Caki2 (cell line): ENCODE results near the gene GTF2IRD1. TPM values are rescaled to one million over a fixed set of nuclear protein-coding genes. Genes with fewer than 3 reads are reported as not detected.
"Not testable (repeated sequence)": the region's sequence is repeated elsewhere in the genome, so short reads cannot be mapped to it uniquely, and the experiment has no call there.

Source experiments
- DNase-seq: peaks from one replicate; pipeline ENCODE4 v3.0.0-alpha.2; 2015; ENCODE audit warnings: low read depth
- in situ Hi-C: cut with HindIII; loops from 2 replicates; pipeline ENCODE4 v1.10.0; 2016; ENCODE audit warnings: low sequenced_read_pairs, low pct_unique_long_range_greater_than_20kb, mixed read lengths
- total RNA-seq: library from RNA; depleted of rRNA; stranded (reverse); fragments of >200 nt; shearing (Covaris generic); gene quantifications from 2 replicates; pipeline ENCODE4 v1.2.3, GENCODE V29; 2014; ENCODE audit warnings: low replicate concordance; rRNA removed

GTF2IRD1 gene, protein sequence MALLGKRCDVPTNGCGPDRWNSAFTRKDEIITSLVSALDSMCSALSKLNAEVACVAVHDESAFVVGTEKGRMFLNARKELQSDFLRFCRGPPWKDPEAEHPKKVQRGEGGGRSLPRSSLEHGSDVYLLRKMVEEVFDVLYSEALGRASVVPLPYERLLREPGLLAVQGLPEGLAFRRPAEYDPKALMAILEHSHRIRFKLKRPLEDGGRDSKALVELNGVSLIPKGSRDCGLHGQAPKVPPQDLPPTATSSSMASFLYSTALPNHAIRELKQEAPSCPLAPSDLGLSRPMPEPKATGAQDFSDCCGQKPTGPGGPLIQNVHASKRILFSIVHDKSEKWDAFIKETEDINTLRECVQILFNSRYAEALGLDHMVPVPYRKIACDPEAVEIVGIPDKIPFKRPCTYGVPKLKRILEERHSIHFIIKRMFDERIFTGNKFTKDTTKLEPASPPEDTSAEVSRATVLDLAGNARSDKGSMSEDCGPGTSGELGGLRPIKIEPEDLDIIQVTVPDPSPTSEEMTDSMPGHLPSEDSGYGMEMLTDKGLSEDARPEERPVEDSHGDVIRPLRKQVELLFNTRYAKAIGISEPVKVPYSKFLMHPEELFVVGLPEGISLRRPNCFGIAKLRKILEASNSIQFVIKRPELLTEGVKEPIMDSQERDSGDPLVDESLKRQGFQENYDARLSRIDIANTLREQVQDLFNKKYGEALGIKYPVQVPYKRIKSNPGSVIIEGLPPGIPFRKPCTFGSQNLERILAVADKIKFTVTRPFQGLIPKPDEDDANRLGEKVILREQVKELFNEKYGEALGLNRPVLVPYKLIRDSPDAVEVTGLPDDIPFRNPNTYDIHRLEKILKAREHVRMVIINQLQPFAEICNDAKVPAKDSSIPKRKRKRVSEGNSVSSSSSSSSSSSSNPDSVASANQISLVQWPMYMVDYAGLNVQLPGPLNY
- total RNA-seq = 25.1 and 33.4 TPM in 2 replicates

DNA sequence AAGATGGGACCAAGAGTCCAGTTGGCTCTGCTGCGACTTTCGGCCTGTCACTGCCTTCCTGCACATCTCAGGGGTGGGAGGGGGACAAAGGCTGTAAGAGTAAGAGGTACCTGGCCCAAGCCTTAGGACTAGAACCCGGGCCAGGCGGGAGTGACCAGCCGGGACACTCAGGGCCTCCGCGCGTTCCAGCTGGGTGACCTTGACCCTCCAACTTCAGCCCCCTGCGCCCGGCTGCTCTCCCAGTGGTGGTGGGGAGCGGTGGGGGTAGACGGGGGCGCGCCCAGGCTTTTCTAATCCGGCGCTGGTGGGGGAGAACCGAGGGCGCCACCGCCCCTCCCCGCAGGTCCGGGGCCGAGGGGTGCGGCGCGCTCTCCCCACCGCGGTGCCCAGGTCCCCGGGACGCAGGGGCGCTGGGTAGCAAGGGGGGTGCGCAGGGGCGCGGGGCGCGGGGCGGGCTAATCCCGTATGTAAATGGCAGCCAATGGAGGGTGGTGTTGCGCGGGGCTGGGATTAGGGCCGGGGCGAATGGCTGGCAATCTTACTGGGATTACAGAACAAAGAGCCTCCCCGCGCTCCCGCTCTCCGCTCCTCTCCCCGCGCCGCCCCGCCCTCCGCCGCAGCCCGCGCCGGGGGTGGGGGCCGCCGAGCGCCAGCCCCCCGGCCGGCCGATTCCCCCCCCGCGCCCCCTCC is at the start of gene GTF2IRD1:
TSS of gene GTF2IRD1 (plus strand) at position 585 of the 690 bp plus-strand sequence. CDS start 54,175 bp downstream, outside the sequence.
- peak; percentile 37 for DNase-seq
- in situ Hi-C loops = no loop called here

DNA sequence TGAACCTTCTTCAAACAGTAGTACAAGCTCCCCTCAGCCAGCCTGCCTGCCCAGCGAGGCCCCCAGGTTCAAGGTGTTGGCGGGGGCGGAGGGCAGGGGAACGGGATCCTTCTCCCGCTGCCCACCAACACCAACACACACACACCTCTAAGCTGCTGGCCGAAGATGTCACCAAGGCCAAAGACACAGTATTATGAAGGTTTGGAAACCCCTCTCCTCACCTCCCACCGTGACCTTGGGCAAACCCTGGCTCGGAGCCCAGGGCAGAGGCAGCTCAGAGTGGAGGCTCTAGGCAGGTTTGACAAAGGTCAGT is 49.4 kb upstream of the GTF2IRD1 start:
- in situ Hi-C loops = no loop called here
- DNase-seq = no peak

DNA sequence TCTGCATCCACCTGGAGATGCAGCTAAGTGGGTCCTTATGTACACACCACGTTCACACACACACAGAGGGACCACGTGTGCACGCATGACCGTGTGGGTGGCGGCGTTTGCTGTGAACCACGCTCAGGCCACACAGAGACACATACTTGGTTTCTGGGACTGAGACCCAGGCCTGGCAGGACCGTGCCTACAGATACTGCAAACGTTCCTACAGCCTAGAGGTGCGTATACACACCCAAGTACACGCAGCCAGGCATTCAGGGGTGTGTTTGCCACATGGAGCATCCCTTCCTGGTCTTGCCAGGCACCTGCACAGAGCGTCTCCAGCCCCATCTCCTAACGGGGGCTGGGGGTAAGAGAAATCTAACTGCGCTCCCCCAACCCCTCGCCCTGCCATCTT is 49.0 kb upstream of the GTF2IRD1 start:
- in situ Hi-C loops = no loop called here
- no peak for DNase-seq

DNA sequence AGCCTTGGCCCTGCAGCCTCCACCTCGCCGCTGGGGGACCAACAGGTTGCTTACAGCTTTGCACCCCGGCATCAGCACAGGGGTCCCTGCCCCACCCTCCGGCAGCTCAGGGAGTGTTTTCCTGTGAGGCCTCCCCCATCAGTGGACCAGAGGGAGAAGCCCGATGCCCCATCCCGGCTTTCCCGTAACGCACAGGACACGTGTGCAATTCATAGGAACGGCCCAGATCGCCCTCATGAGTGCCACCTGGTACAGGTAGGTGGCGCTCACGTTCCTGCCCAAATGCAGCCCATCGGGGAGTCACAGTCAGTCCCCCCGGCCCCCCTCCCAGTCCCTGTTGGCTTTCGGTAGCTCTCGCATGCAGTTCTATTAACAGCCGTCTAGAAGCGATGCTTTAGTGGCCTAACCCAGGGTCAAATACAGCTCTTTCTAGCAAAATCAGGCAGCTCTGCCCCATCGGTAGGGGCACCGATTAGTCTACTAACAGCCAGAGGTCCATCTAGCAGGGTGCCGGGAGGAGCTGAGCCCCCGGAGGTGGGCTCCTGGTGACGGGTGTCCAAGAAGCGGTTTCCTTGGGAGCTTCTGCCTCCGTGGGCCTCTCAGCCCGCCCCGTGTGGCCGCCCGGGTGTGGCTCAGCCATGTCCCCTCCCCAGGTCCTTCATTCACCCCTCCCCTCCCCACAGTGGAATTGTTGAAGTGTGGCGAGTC is 48.4 kb upstream of the GTF2IRD1 start:
- in situ Hi-C loops = no loop called here
- DNase-seq = no peak

DNA sequence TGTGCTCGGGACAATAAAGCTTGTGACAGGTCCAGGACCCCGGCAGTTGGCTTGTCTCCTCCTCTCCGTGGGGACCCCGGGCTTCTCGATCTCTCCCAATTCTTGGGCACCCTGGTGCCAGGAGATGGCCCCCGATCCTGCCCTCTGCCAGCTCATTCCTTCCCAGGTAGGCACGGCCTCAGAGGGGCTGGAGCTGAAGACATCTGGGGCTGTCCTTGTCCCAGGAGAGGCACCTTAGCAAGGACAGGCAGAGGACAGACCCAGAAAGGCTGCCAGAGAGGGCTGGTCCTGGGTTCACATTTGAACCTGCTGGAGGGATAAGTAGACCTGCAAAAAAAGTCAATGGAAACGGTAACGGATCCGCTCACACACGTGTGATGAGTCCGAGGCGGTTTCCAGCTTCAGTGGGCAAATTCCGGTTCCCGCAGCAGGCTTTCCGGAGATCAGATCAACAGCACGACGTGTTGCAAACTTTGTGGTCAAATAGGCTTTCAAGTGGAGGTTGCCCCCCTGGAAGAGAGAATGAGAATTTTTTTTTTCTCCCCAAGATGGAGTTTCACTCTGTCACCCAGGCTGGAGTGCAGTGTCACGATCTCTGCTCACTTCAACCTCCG is 47.7 kb upstream of the GTF2IRD1 start:
- no peak for DNase-seq
- in situ Hi-C loops = no loop called here

DNA sequence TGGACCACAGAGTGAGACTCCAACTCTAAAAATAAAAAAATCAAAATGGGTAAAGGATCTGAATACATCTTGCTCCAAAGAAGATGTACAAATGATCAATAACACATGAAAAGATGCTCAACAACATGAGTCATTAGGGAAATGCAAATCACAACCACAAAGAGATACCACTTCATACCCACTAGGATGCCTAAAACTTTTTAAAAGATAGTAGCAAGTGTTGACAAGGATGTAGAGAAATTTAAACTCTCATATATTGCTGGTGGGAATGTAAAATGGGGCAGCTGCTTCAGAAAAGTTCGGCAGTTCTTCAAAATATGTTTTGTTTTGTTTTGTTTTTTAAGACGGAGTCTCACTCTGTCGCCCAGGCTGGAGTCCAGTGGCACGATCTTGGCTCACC is 45.7 kb upstream of the GTF2IRD1 start:
- no peak for DNase-seq
- in situ Hi-C loops = no loop called here

DNA sequence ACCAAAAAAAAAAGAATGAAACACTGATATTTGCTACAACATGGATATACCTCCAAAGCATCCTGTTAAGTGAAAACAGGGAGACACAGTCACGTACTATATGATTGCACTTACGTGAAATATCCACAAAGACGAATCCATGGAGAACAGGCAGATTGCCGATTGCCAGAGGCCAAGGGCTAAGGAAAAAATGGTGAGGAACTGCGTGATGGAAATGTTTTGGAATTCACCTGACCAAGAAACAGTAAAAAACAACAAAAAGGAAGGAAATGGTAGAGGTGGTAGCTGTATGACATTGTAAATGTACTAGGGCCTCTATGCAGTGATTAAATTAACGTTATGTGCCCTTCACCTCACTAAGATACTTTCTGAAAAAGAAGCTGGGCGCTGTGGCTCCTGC is 44.1 kb upstream of the GTF2IRD1 start:
- no peak for DNase-seq
- in situ Hi-C loops = no loop called here

DNA sequence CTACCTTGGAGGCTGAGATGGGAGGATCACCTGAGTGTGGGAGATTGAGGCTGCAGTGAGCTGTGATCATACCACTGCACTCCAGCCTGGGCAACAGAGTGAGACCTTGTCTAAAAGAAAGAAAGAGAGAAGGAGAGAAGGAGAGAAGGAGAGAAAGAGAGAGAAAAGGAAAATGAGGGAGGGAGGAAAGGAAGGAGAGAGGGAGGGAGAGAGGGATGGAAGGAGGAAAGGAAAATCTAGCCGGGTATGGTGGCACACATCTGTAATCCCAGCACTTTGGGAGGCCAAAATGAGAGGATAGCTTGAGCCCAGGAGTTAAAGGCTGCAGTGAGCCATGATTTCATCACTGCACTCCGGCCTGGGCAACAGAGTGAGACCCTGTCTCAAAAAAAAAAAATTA is 42.9 kb upstream of the GTF2IRD1 start:
- in situ Hi-C loops = no loop called here

DNA sequence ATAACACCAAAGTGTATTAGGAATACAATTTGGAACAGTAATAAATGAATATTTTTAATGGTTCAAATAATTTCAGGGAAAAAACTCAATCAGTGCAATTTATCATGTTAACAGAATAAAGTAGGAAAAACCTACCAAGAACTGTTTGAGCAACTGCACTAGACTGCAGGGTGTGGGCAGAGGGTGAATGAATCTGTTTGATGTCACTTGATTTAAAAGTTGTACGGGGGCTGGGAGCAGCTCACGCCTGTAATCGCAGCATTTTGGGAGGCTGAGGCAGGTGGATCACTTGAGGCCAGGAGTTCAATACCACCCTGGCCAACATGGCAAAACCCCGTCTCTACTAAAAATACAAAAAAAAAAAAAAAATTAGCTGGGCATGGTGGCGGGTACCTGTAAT is 42.1 kb upstream of the GTF2IRD1 start:
- in situ Hi-C loops, DNase-seq: not testable (repeated sequence)

More for the DNA sequence above, 42.9 kb upstream of the GTF2IRD1 start:
- DNase-seq = no peak

DNA sequence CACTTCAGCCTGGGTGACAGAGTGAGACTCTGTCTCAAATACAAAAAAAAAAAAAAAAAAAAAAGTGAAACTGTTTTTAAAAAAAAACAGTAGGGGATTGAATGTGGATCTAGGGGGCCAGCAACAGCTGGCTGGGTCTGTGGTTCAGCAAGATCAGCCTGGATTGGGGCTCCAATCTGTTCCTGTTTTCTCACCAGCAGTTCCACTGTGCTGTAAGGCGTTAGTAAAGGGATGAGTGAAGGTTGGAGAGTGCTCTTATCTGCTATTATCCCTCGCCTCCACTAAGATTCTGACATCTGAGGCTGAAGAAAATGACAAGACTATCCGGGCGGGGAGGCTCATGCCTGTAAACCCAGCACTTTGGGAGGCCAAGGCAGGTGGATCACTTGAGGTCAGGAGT is 41.6 kb upstream of the GTF2IRD1 start:
- in situ Hi-C loops = no loop called here
- no peak for DNase-seq

DNA sequence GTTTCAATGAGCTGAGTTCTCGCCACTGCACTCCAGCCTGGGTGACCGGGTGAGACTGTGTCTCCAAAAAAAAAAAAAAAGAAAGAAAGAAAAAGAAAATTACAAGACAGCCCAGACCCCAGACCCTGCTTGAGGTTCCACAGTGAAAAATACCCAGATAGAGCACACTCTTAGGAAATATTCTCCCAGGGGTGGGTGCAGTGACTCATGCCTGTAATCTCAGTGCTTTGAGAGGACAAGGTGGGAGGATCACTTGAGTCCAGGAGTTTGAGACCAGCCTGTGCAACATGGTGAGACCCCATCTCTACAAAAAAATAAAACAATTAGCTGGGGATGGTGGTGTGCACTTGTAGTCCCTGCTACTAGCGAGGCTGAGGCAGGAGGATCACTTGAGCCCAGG is 41.1 kb upstream of the GTF2IRD1 start:
- in situ Hi-C loops = no loop called here
- no peak for DNase-seq

DNA sequence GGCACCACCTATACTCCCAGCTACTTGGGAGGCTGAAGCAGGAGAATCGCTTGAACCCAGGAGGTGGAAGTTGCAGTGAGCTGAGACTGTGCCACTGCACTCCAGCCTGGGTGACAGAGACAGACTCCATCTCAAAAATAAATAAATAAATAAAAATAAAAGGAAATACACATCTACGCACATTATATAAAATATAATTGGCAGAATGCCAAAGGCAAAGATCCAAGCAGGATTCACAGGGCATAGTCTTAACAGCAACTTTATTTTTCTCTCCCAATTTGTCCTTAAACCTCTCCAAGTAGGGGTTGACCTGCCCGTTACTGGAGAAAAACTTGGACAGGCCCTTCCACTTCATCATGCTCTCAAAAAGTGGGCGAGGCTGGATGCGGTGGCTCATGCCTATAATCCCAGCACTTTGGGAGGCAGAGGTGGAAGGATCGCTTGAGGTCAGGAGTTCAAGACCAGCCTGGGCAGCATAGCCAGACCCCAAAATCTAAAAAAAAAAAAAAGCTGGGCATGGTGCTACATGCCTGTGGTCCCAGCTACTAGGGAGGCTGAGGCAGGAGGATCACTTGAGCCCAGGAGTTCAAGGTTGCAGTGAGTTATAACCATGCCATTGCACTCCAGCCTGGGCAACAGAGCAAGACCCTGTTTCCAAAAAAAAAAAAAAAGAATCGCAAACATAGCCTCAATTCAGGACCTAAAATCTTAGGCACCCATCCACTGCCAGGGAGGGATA is 38.9 kb upstream of the GTF2IRD1 start:
- in situ Hi-C loops = not testable (repeated sequence)

DNA sequence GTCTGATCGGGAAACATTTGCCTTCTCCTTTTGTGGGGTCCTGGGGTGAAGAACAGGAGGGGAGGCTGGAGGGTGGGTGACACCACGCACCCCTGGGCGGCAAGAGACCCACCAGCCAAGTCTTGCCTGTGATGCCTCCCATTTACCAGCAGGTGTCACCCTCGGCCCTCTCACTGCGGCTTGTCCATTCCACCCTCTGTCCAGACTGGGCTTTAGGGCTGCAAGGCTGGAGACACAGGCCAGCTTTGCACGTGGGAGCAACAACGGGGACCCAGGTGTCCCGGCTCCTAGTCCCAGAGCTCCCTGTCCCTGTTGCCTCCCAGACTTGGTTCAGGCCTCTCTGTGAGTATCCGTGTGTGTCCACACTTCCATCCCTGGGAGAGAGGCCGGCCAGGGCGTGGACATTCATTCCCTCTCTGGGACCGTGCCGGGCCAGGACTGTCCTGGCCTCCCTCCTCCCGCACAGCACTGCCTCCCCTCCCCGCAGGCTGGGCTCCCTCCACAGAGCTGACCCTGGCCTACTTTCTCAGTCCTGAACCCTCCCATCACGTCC is 36.2 kb upstream of the GTF2IRD1 start:
- in situ Hi-C loops = no loop called here
- DNase-seq = peak; percentile 60

More for the DNA sequence above, 38.9 kb upstream of the GTF2IRD1 start:
- not testable (repeated sequence) for DNase-seq

DNA sequence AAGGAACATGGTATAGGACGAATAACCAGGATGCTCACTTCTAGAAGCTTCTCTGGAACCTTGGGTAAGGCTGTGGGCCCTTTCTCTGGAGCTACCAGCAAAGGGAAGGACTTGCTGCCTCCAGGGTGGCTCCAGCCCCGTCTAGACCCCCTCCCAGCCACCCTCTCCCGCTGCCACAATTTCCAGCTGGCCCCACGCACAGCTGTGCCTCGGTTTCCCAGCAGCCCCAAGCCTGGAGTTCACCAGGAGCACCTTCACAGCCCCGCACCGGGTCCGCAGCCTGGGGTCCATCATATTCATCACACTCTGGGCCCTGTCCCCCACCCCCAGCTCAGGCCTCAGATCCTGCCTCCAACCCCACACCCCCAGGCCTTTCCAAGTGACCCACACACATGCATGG is 35.6 kb upstream of the GTF2IRD1 start:
- in situ Hi-C loops = no loop called here
- no peak for DNase-seq

DNA sequence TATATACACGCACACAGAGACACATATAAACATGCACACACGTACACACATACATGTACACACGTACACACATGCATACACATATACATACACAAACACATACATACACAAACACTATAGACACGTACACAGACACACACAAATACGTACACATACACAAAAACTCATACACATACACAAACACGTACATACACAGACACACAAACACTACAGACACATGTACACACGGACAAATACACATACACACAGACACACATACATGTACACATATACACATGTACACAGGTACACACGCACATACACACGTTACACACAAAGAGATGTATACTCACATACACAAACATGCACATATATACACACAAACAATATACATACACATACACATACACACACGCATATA is 35.2 kb upstream of the GTF2IRD1 start:
- DNase-seq = no peak
- in situ Hi-C loops = no loop called here

DNA sequence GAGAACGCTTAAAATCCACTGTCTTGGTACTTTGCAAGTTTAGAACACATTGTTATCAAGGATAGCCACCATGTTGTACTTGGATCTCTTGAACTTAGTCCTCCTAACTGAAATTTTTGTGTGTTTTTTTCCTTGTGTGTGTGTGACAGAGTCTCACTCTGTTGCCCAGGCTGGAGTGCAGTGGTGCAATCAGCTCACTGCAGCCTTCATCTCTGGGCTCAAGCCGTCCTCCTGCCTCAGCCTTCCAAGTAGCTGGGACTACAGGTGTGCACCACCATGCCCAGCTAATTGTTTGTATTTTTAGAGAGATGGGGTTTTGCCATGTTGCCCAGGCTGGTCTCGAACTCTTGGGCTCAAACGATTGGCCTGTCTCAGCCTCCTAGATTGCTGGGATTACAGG is 34.5 kb upstream of the GTF2IRD1 start:
- in situ Hi-C loops, DNase-seq: not testable (repeated sequence)

DNA sequence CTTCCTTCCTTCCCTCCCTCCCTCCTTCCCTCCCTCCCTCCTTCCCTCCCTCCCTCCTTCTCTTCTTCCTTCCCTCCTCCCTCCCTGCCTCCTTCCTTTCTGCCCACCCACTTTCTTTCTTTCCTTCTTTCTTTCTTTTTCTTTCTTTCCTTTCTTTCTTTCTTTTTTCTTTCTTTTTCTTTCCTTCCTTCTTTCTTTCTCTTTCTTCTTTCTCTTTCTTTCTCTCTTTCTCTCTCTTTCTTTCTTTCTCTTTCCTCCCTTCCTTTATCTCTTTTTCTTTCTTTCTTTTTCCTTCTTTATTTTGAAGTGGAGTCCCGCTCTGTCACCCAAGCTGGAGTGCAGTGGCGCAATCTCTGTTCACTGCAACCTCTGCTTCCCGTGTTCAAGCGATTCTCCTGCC is 33.7 kb upstream of the GTF2IRD1 start:
- in situ Hi-C loops = no loop called here
- no peak for DNase-seq
